ENCODE measurements around the gene SUPT7L. TPM values are rescaled to one million over a fixed set of nuclear protein-coding genes. Genes with fewer than 3 reads are reported as not detected.

SUPT7L gene
- total and polyA plus RNA-seq, 2 of the 13 experiments (the other 11 are each of a cell fraction or from before 2014, with no cell fraction given), result 32.9 to 77.5 TPM

GRCh38 chr2:27663285-27664153 lies at the start of gene SUPT7L, which contains the start of gene SLC4A1AP (continued):
- TF ChIP-seq ZBTB40 (IDR thresholded peaks at IDR 0.05) (peak; percentile 98), ZBTB40 (CRISPR knock-in tag; IDR thresholded peaks at IDR 0.05) (peak; percentile 91), HBP1 (CRISPR knock-in tag; IDR thresholded peaks at IDR 0.05; ENCODE audit: low read depth) (peak; percentile 93), PRDM10 (CRISPR knock-in tag; IDR thresholded peaks at IDR 0.05; ENCODE audit: low read depth) (peak; percentile 71; the same call in 1 of the 2 replicates), JDP2 (CRISPR knock-in tag; IDR thresholded peaks at IDR 0.05; ENCODE audit: borderline replicate concordance) (no peak; the same call in 1 of the 2 replicates)
